PFSK-1 (cell line): ENCODE results near the gene SORL1.

Experiments used
- POLR2AphosphoS5 ChIP-seq: IDR thresholded peaks from 2 replicates; pipeline ENCODE4 v1.6.1; 2012; ENCODE audit warnings: low read depth, mild to moderate bottlenecking, control low read depth, low read length, moderate library complexity
- TAF1 ChIP-seq: IDR thresholded peaks from 2 replicates; pipeline ENCODE4 v1.6.1; 2012; ENCODE audit warnings: low read length, control low read depth, borderline replicate concordance; ENCODE audit not compliant: insufficient read depth

DNA sequence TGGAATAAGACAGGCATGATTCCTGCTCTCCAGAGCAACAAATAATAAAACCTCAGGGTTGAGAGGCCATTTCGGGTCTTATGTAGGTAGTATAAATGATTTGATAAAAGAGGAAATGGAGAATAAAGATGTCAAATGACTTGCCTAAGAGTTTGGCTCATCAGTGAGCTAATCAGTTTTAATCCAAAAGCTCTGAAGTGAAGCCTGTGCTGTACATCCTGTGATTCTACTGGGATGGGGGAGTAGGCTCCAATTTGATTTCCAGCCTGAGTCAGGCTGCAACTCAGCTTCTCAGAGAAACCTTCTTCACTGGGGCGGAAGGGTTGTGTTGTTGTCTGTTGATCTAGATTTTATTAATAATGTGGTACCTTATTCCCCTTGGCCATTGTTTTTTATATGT lies 192.9 kb downstream of the SORL1 start:
- TF ChIP-seq TAF1: no peak
- no peak for TF ChIP-seq POLR2AphosphoS5
